GM18867 (cell line): ENCODE data around the gene HM13.
"Not testable (repeated sequence)": the region's sequence is repeated elsewhere in the genome, so short reads cannot be mapped to it uniquely, and the experiment has no call there.

Experiments
- ATAC-seq: cut with Tn5 transposase; IDR thresholded peaks from one replicate; pipeline ENCODE4 v1.9.1; 2021; ENCODE audit warnings: mild to moderate bottlenecking, moderate library complexity; ENCODE audit not compliant: unreplicated experiment

Gene HM13, protein sequence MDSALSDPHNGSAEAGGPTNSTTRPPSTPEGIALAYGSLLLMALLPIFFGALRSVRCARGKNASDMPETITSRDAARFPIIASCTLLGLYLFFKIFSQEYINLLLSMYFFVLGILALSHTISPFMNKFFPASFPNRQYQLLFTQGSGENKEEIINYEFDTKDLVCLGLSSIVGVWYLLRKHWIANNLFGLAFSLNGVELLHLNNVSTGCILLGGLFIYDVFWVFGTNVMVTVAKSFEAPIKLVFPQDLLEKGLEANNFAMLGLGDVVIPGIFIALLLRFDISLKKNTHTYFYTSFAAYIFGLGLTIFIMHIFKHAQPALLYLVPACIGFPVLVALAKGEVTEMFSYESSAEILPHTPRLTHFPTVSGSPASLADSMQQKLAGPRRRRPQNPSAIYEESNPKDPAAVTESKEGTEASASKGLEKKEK

GRCh38 chr20:31514154-31515071 is at the start of gene HM13:
HM13 (plus strand) TSS chr20:31514442; CDS start chr20:31514552, 110 bp downstream.
- ATAC-seq = peak; percentile 87

DNA sequence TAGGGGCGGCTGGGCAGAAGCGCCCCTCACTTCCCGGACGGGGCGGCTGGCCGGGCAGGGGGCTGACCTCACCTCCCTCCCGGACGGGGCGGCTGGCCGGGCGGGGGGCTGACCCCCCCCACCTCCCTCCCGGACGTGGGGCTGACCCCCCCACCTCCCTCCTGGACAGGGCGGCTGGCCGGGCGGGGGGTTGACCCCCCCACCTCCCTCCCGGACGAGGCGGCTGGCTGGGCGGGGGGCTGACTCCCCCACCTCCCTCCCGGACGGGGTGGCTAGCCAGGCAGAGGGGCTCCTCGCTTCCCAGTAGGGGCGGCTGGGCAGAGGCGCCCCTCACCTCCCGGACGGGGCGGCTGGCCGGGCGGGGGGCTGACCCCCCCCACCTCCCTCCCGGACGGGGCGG is 43.3 kb upstream of the HM13 start:
- ATAC-seq = not testable (repeated sequence)

GRCh38 chr20:31472395-31473330 is 41.6 kb upstream of the HM13 start:
- ATAC-seq = no peak

- peak; percentile 36 for ATAC-seq
Observed at GRCh38 chr20:31473331-31474096, 40.7 kb upstream of the HM13 start.

GRCh38 chr20:31474097-31474436 is 40.2 kb upstream of the HM13 start:
- ATAC-seq = peak; percentile 88

GRCh38 chr20:31474758-31475427 is 39.3 kb upstream of the HM13 start, which contains the start of the genes DEFB124 and REM1:
DEFB124 (minus strand) TSS chr20:31475127; CDS start chr20:31473013, 2,114 bp downstream.
REM1 (plus strand) TSS chr20:31475288; CDS start chr20:31476446, 1,158 bp downstream.
- ATAC-seq = no peak

- no peak for ATAC-seq
Observed at GRCh38 chr20:31475472-31476293, 38.6 kb upstream of the HM13 start.

- no peak for ATAC-seq
Observed at GRCh38 chr20:31476294-31476585, 38.0 kb upstream of the HM13 start.

- no peak for ATAC-seq
Observed at GRCh38 chr20:31476643-31477215, 37.5 kb upstream of the HM13 start.

DNA sequence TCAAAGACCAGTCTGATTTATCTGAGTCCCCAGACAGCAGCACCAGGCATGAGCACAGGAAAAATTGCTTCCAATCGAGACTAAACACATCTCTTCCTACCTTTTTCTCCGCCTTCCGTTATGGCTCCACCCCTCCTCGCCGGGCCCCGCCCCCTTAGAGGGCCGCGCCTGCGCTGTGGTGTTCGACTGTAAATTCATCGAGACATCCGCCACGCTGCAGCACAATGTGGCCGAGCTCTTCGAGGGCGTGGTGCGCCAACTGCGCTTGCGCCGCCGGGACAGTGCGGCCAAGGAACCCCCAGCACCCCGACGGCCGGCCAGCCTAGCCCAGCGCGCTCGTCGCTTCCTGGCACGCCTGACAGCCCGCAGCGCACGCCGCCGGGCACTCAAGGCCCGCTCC is 30.2 kb upstream of the HM13 start:
- ATAC-seq = no peak

- no peak for ATAC-seq
Observed at GRCh38 chr20:31485450-31486339, 28.5 kb upstream of the HM13 start.

DNA sequence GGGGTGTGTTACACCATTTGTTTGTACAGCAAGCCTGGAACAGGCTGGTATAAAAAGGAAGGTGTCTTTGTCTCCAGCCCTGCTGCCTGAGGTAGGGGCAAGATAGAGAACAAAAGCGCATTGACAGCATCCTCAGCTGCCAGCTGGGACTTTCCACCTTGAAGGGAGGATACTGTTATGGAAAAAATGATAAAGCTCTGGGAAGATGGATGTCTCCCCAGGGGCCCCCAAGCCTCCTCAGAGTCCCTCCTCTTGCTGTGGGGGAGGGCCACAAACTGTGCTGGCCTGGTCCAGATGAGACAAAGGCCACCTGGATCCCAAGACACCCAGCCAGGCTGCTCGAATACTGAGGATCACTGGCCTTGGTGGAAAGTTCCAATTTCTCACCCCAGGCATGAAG is 26.1 kb upstream of the HM13 start:
- no peak for ATAC-seq

DNA sequence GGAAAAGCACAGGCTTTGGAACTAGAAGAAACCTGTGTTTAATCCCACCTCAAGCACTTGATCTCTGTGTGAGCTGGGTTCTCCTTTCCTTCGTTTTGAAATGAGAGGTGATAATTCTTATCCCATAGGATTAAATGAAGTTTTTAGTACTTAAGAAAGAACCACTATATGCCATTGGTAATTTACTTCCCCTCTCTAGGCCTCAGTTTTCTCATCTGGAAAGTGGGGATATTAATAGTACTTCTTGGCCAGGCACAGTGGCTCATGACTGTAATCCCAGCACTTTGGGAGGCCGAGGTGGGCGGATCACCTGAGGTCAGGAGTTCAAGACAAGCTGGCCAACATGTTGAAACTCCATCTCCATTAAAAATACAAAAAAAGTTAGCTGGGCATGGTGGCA is 25.1 kb upstream of the HM13 start:
- no peak for ATAC-seq

- no peak for ATAC-seq
Observed at GRCh38 chr20:31490752-31491151, 23.5 kb upstream of the HM13 start.

GRCh38 chr20:31494131-31494530 is 20.1 kb upstream of the HM13 start:
- ATAC-seq = no peak

DNA sequence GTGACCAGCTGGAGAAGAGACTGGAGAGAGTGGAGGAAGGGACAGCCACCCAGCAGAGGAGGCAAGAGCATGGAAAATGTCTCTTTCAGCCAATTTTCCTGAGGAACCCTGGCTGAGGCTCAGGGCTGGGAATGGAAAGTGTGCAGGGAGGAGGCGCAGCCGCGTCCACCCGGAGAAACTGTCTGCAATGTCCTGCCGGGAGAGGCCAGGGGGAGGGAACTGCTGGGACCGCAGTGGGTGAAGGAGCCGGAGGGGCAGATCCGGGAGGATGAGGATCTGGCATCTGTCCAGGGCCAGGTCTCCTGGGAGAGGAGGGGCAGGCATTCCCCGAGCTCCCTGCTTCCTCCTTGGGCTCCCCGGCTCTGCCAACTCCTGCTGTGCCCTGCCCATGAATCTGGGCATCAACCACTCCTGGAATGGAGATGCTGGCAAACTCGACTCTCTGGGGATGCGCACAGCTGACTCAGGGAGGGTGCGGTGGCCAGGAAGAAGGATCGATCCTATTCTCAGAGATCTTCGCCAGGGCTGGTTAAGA is 17.4 kb upstream of the HM13 start:
- ATAC-seq = no peak
